Panc1 (cell line): ENCODE measurements around the gene RAB30. TPM values are rescaled to one million over a fixed set of nuclear protein-coding genes. Genes with fewer than 3 reads are reported as not detected.

Experiments used
- ATAC-seq: fragments of 200-7000 bp; cut with Tn5 transposase; 2 replicates; pipeline ENCODE4 v1.9.1; 2020; ENCODE audit warnings: mild to moderate bottlenecking, moderate library complexity
- BruUV-seq: library from RNA; stranded (reverse); fragments of 400-500 nt; replicated peaks from 2 replicates; lab custom pipeline; 2021; lab: Mats Ljungman, UMichigan
- CTCF ChIA-PET: fragments of 300-600 bp; sonication (Branson Sonifier 250); formaldehyde crosslinking; loops from one replicate; lab custom pipeline; 2022; ENCODE audit warnings: antibody characterized with exemption; lab: Charles Lee
- POLR2A ChIA-PET: fragments of 300-600 bp; sonication (Branson Sonifier 250); formaldehyde crosslinking; loops from one replicate; lab custom pipeline; 2022; ENCODE audit warnings: antibody characterized with exemption; lab: Charles Lee
- DNase-seq: peaks from one replicate; pipeline ENCODE4 v3.0.0-alpha.2; 2010; ENCODE audit warnings: low read depth, low spot score
- H3K27ac ChIP-seq: 2 replicates; pipeline ENCODE4 v1.5.1; 2011; ENCODE audit warnings: mild to moderate bottlenecking, low read length, inconsistent platforms
- H3K27me3 ChIP-seq: fragments of 200-500 bp; sonication (Bioruptor generic); 2 replicates; pipeline ENCODE4 v1.6.0; 2014; ENCODE audit warnings: low read length, inconsistent platforms; ENCODE audit not compliant: control insufficient read depth, insufficient read depth
- H3K36me3 ChIP-seq: fragments of 200-500 bp; sonication (Bioruptor generic); 2 replicates; pipeline ENCODE4 v1.5.1; 2014; ENCODE audit warnings: inconsistent platforms, mild to moderate bottlenecking, low read length, moderate library complexity; ENCODE audit not compliant: control insufficient read depth, insufficient read depth
- H3K4me1 ChIP-seq: 2 replicates; pipeline ENCODE4 v1.5.1; 2011; ENCODE audit warnings: inconsistent platforms, mild to moderate bottlenecking, low read length, moderate library complexity; ENCODE audit not compliant: control insufficient read depth, insufficient read depth
- H3K4me3 ChIP-seq, 2 experiments: 2 replicates each; pipeline ENCODE4 v1.5.1; 2011 to 2012; ENCODE audit warnings: low read depth in 2 of 2, low read length in 2 of 2, mild to moderate bottlenecking in 2 of 2, inconsistent platforms in 1 of 2, moderate library complexity in 1 of 2
- H3K9me3 ChIP-seq: fragments of 200-500 bp; sonication (Bioruptor generic); 2 replicates; pipeline ENCODE4 v1.5.1; 2014; ENCODE audit warnings: low read depth, mild to moderate bottlenecking, inconsistent platforms, low read length, moderate library complexity; ENCODE audit not compliant: control insufficient read depth, insufficient read depth
- POLR2AphosphoS5 ChIP-seq: IDR thresholded peaks from 2 replicates; pipeline ENCODE4 v1.6.1; 2012; ENCODE audit warnings: mild to moderate bottlenecking, low read depth, low read length, moderate library complexity
- SIN3A ChIP-seq: IDR thresholded peaks from 2 replicates; pipeline ENCODE4 v1.6.1; 2012; ENCODE audit warnings: low read depth, mild to moderate bottlenecking, low read length, moderate library complexity, borderline replicate concordance; ENCODE audit not compliant: insufficient read depth
- TCF7L2 ChIP-seq: IDR thresholded peaks from 2 replicates; pipeline ENCODE4 v1.6.1; 2011; ENCODE audit warnings: mild to moderate bottlenecking, low read depth, low read length, inconsistent platforms
- in situ Hi-C: cut with HindIII; loops from 2 replicates; pipeline ENCODE4 v1.10.0; 2016; ENCODE audit warnings: low sequenced_read_pairs, low pct_unique_long_range_greater_than_20kb
- intact Hi-C: fragments of 100-400 bp; cut with micrococcal nuclease; formaldehyde crosslinking; loops from one replicate; pipeline ENCODE4 v1.10.0; 2022; ENCODE audit not compliant: unreplicated experiment
- total RNA-seq: library from RNA; stranded (reverse); gene quantifications from one replicate; pipeline ENCODE4 v1.2.1, GENCODE V29; 2021; ENCODE audit not compliant: unreplicated experiment
- TF ChIP-seq, protein P1 (sequence below): fragments of 450-650 bp; IDR thresholded peaks from 2 replicates; pipeline ENCODE4 v1.5.1; 2017; ENCODE audit warnings: mild to moderate bottlenecking
- TF ChIP-seq, protein P2 (sequence below), 2 experiments: IDR thresholded peaks; 2 replicates each; pipeline ENCODE4 v1.6.1; 2011 to 2012; ENCODE audit warnings: low read depth in 2 of 2, control low read depth in 1 of 2, low read length in 1 of 2, mild to moderate bottlenecking in 1 of 2, moderate library complexity in 1 of 2; ENCODE audit not compliant: insufficient read depth in 1 of 2

Gene RAB30
- total RNA-seq, 1 experiment from 2014 or later, result 19.0 TPM

- POLR2A ChIA-PET, result interaction anchor here (0.6 kb wide), 1 partner anchor 13 kb away, joined by 3 read pairs; no protein-coding TSS in a partner anchor
- no TSS peak for BruUV-seq
Measured at GRCh38 chr11:83037877-83038276, 33.8 kb downstream of the RAB30 start.

DNA sequence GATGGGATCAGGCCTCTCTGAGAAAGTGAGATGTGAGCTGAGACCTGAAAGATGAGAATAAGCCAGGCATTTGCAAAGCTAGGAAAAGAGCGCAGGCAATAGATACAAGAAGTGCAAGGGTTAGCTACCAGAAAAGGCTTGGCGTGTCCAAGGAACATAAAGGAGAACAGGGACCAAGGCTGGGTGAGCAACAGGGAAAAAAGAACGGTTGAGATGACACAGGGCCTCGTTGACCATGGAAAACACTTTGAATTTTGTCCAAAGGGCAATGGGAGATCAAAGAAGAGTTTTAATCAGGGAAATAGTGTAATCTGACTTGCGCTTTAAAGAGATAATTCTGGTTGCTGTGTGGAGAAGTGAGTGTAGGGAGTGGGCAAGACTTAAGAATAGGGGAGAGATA, 35.0 kb downstream of the RAB30 start:
- ATAC-seq, result no peak
- no peaks in the 10 kb centered on the region for H3K36me3 ChIP-seq
- DNase-seq, result no peak
- H3K4me3 ChIP-seq, result no peak overlapping the region
- TF ChIP-seq, protein P1, sequence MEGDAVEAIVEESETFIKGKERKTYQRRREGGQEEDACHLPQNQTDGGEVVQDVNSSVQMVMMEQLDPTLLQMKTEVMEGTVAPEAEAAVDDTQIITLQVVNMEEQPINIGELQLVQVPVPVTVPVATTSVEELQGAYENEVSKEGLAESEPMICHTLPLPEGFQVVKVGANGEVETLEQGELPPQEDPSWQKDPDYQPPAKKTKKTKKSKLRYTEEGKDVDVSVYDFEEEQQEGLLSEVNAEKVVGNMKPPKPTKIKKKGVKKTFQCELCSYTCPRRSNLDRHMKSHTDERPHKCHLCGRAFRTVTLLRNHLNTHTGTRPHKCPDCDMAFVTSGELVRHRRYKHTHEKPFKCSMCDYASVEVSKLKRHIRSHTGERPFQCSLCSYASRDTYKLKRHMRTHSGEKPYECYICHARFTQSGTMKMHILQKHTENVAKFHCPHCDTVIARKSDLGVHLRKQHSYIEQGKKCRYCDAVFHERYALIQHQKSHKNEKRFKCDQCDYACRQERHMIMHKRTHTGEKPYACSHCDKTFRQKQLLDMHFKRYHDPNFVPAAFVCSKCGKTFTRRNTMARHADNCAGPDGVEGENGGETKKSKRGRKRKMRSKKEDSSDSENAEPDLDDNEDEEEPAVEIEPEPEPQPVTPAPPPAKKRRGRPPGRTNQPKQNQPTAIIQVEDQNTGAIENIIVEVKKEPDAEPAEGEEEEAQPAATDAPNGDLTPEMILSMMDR, result no peak; the same call in 1 of the 2 replicates
- no TSS peak for BruUV-seq
- in situ Hi-C loops, result no loop called here
- no peaks in the 10 kb centered on the region for H3K27me3 ChIP-seq
- intact Hi-C loops, result no loop called here
- POLR2A ChIA-PET, result no interaction called here
- H3K27ac ChIP-seq, result no peak overlapping the region
- H3K4me1 ChIP-seq, result peaks cover 24% of the 10 kb centered on the region
- no peaks in the 10 kb centered on the region for H3K9me3 ChIP-seq
- CTCF ChIA-PET, result no interaction called here

More at GRCh38 chr11:83037877-83038276, 33.8 kb downstream of the RAB30 start:
- TF ChIP-seq, protein P1, result no peak
- TF ChIP-seq, protein P2, sequence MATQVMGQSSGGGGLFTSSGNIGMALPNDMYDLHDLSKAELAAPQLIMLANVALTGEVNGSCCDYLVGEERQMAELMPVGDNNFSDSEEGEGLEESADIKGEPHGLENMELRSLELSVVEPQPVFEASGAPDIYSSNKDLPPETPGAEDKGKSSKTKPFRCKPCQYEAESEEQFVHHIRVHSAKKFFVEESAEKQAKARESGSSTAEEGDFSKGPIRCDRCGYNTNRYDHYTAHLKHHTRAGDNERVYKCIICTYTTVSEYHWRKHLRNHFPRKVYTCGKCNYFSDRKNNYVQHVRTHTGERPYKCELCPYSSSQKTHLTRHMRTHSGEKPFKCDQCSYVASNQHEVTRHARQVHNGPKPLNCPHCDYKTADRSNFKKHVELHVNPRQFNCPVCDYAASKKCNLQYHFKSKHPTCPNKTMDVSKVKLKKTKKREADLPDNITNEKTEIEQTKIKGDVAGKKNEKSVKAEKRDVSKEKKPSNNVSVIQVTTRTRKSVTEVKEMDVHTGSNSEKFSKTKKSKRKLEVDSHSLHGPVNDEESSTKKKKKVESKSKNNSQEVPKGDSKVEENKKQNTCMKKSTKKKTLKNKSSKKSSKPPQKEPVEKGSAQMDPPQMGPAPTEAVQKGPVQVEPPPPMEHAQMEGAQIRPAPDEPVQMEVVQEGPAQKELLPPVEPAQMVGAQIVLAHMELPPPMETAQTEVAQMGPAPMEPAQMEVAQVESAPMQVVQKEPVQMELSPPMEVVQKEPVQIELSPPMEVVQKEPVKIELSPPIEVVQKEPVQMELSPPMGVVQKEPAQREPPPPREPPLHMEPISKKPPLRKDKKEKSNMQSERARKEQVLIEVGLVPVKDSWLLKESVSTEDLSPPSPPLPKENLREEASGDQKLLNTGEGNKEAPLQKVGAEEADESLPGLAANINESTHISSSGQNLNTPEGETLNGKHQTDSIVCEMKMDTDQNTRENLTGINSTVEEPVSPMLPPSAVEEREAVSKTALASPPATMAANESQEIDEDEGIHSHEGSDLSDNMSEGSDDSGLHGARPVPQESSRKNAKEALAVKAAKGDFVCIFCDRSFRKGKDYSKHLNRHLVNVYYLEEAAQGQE (IDR thresholded peaks at IDR 0.05; ENCODE audit: insufficient read depth in 1 of 2, low read depth in 2 of 2, low read length in 1 of 2), result no peak
- TF ChIP-seq SIN3A (no peak), TCF7L2 (no peak), POLR2AphosphoS5 (no peak)
- H3K4me1 ChIP-seq, result peaks cover 26% of the 10 kb centered on the region
- H3K27me3 ChIP-seq, result no peaks in the 10 kb centered on the region
- H3K36me3 ChIP-seq, result no peaks in the 10 kb centered on the region
- intact Hi-C loops (no loop called here), in situ Hi-C loops (no loop called here)
- H3K27ac ChIP-seq, result no peak overlapping the region
- H3K4me3 ChIP-seq, result no peak overlapping the region
- DNase-seq (no peak), ATAC-seq (no peak)
- no peaks in the 10 kb centered on the region for H3K9me3 ChIP-seq
- CTCF ChIA-PET, result no interaction called here
